MM.1S (cell line): ENCODE results near the gene CCDC124.

Experiments used
- DNase-seq: peaks from one replicate; pipeline ENCODE4 v3.0.0-alpha.2; 2015
- H2AFZ ChIP-seq: fragments of 300-600 bp; sonication (generic); 2 replicates; pipeline ENCODE4 v1.6.0; 2016; ENCODE audit warnings: antibody characterized with exemption, low read length
- H3F3A ChIP-seq: fragments of 300-600 bp; sonication (generic); 2 replicates; pipeline ENCODE4 v1.6.1; 2016; ENCODE audit warnings: mild to moderate bottlenecking, antibody characterized with exemption, low read length, moderate library complexity, mixed read lengths; ENCODE audit not compliant: insufficient read depth
- H3K27ac ChIP-seq: fragments of 300-600 bp; sonication (generic); 2 replicates; pipeline ENCODE4 v1.5.1; 2016; ENCODE audit warnings: mild to moderate bottlenecking, low read length
- H3K27me3 ChIP-seq: fragments of 300-600 bp; sonication (generic); replicated peaks from 2 replicates; pipeline ENCODE4 v1.6.0; 2016; ENCODE audit warnings: low read length; ENCODE audit not compliant: insufficient read depth
- H3K36me3 ChIP-seq: fragments of 300-600 bp; sonication (generic); replicated peaks from 2 replicates; pipeline ENCODE4 v1.6.1; 2016; ENCODE audit warnings: mild to moderate bottlenecking, low read length, mixed read lengths; ENCODE audit not compliant: insufficient read depth
- H3K4me1 ChIP-seq: fragments of 300-600 bp; sonication (generic); 2 replicates; pipeline ENCODE4 v1.6.1; 2016; ENCODE audit warnings: low read length, mixed read lengths
- H3K4me2 ChIP-seq: fragments of 300-600 bp; sonication (generic); 2 replicates; pipeline ENCODE4 v1.6.0; 2016; ENCODE audit warnings: low read depth, low read length
- H3K4me3 ChIP-seq: fragments of 300-600 bp; sonication (generic); 2 replicates; pipeline ENCODE4 v1.5.1; 2016; ENCODE audit warnings: low read length, mixed read lengths
- H3K79me2 ChIP-seq: fragments of 300-600 bp; sonication (generic); 2 replicates; pipeline ENCODE4 v1.6.1; 2016; ENCODE audit warnings: mixed run types, low read length, mixed read lengths
- H3K9ac ChIP-seq: fragments of 300-600 bp; sonication (generic); 2 replicates; pipeline ENCODE4 v1.6.1; 2016; ENCODE audit warnings: low read length, mixed read lengths
- H3K9me2 ChIP-seq: fragments of 300-600 bp; sonication (generic); replicated peaks from 2 replicates; pipeline ENCODE4 v1.6.1; 2016; ENCODE audit warnings: mild to moderate bottlenecking, low read length, mixed read lengths; ENCODE audit not compliant: insufficient read depth
- H3K9me3 ChIP-seq: fragments of 300-600 bp; sonication (generic); replicated peaks from 2 replicates; pipeline ENCODE4 v1.6.1; 2016; ENCODE audit warnings: mild to moderate bottlenecking, low read length, mixed read lengths; ENCODE audit not compliant: insufficient read depth
- H4K20me1 ChIP-seq: fragments of 300-600 bp; sonication (generic); 2 replicates; pipeline ENCODE4 v1.6.1; 2016; ENCODE audit warnings: mild to moderate bottlenecking, low read length, moderate library complexity, mixed read lengths; ENCODE audit not compliant: insufficient read depth
- EZH2 ChIP-seq: fragments of 300-600 bp; sonication (generic); optimal IDR thresholded peaks from 2 replicates; pipeline ENCODE3; 2017; ENCODE audit warnings: low read depth, mild to moderate bottlenecking, antibody characterized with exemption, low read length, mixed read lengths
- EZH2phosphoT487 ChIP-seq: fragments of 300-600 bp; sonication (generic); IDR thresholded peaks from 2 replicates; pipeline ENCODE4 v1.6.1; 2018; ENCODE audit warnings: antibody characterized with exemption, low read length
- TF ChIP-seq, protein P1 (sequence below): fragments of 300-600 bp; sonication (generic); IDR thresholded peaks from 2 replicates; pipeline ENCODE4 v1.5.1; 2016; ENCODE audit warnings: antibody characterized with exemption, low read length, mixed read lengths

Gene CCDC124

DNA sequence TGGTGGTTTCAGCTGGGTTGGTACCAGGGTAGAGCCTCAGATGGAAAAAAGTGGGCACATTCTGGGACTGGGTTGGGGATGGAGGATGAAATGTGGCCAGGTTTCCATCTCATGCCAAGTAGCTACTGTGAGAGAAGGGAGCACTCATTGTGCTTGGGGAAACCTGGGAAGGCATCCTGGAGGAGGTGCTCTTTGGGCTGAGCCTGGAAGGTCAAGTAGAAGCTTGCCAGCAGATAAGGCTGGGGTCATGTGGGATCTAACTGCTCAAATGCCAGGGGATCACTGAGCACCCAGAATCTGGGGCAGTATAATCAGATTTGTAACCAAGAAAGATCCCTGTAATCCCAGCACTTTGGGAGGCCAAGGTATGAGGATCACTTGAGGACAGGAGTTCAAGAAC is 25.1 kb downstream of the CCDC124 start:
- Histone ChIP-seq H3K4me3 (no peak overlapping the region), H3K27me3 (peaks cover 77% of the 10 kb centered on the region), H3K9ac (no peak overlapping the region), H2AFZ (no peak overlapping the region), H3K9me3 (no peaks in the 10 kb centered on the region), H3K4me1 (no peaks in the 10 kb centered on the region), H3K27ac (no peak overlapping the region), H3K36me3 (no peaks in the 10 kb centered on the region), H3K9me2 (no peaks in the 10 kb centered on the region), H3K4me2 (no peak overlapping the region), H4K20me1 (no peaks in the 10 kb centered on the region), H3K79me2 (no peaks in the 10 kb centered on the region), H3F3A (no peaks in the 10 kb centered on the region)
- no peak for TF ChIP-seq EZH2phosphoT487
- TF ChIP-seq, protein P1, sequence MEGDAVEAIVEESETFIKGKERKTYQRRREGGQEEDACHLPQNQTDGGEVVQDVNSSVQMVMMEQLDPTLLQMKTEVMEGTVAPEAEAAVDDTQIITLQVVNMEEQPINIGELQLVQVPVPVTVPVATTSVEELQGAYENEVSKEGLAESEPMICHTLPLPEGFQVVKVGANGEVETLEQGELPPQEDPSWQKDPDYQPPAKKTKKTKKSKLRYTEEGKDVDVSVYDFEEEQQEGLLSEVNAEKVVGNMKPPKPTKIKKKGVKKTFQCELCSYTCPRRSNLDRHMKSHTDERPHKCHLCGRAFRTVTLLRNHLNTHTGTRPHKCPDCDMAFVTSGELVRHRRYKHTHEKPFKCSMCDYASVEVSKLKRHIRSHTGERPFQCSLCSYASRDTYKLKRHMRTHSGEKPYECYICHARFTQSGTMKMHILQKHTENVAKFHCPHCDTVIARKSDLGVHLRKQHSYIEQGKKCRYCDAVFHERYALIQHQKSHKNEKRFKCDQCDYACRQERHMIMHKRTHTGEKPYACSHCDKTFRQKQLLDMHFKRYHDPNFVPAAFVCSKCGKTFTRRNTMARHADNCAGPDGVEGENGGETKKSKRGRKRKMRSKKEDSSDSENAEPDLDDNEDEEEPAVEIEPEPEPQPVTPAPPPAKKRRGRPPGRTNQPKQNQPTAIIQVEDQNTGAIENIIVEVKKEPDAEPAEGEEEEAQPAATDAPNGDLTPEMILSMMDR = no peak
- TF ChIP-seq EZH2 = no peak
- DNase-seq = no peak

DNA sequence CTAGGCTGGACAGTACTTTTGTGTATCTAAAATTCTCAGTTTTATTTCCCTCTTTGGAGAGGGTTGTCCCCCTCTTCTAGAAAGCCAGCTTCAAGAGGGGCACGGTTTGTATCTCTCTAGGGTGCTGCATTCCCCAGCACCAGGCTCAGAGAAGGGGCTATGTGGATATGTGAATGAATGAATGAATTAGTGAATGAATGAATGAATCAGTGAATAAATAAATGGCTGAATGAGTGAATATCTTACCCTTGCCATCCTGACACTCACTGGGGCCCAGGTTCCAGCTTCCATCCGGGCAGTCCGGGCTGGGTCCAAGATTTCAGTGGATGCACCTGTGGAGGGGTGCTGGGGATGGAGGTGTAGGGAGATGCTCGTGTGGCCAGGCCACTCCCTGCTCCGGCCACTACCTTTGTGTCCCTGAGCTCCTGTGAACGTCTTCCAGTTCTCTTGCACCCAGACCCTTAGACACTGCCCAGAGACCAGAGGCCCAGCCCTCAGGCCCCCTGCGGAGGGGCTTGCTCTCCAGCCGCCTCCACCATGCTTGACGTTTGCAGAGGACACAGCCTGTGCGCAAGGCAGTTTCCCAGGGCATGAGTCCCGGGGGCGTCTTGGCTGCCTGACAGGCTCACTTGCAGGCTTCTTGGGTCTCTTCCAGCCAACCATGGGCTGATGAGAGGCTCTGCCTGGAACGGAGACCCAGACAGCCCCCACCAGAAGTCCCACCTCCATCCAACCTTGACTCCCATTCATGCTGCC is 31.3 kb downstream of the CCDC124 start:
- Histone ChIP-seq H3K4me1 (no peaks in the 10 kb centered on the region), H3K4me3 (no peak overlapping the region), H3K27ac (no peak overlapping the region), H3K27me3 (peaks cover 86% of the 10 kb centered on the region), H4K20me1 (no peaks in the 10 kb centered on the region), H3F3A (no peaks in the 10 kb centered on the region), H3K4me2 (no peak overlapping the region), H2AFZ (no peak overlapping the region), H3K36me3 (no peaks in the 10 kb centered on the region), H3K9me3 (no peaks in the 10 kb centered on the region), H3K9me2 (no peaks in the 10 kb centered on the region), H3K9ac (no peak overlapping the region), H3K79me2 (no peaks in the 10 kb centered on the region)
- no peak for TF ChIP-seq EZH2
- TF ChIP-seq, protein P1 = no peak
- no peak for TF ChIP-seq EZH2phosphoT487
- DNase-seq = no peak

DNA sequence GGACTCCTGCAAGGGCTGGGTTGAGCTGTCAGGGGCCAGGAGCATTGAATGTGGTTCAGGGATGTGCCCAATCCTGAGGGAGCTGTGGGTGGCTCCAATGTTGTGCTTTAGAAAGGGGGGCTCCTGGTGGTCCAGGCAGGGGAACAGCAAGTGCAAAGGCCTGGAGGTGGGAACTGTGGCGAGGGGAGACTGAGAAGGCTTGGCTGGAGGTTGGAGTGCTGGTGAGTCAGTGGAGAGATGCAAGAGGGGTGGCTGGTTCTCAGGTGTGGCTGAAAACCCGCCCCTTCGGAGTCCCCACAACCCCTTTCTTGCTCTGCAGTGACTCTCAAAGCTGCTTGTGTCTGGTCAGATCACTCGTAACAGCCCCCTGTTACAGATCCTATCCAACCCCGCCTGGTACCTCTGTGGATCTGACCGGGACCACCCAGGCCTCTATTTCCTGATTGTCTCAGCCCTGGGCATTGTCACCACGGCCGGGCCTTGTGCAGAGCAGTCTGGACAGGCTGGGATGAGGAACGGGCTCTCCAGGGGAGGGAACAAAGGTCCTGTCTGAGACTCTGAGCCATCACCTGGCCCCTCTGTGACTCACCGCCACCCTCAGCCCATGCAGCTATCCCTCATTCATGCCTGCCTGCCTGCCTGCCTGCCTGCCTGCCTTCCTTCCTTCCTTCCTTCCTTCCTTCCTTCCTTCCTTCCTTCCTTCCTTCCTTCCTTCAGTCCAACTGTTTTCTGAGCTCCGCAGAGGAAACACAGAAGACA is 32.7 kb downstream of the CCDC124 start:
- TF ChIP-seq EZH2phosphoT487 = no peak
- no peaks in the 10 kb centered on the region for H3F3A ChIP-seq
- H2AFZ ChIP-seq = no peak overlapping the region
- no peaks in the 10 kb centered on the region for H3K36me3 ChIP-seq
- no peak overlapping the region for H3K4me3 ChIP-seq
- no peak overlapping the region for H3K27ac ChIP-seq
- no peaks in the 10 kb centered on the region for H4K20me1 ChIP-seq
- no peak overlapping the region for H3K9ac ChIP-seq
- no peak for DNase-seq
- H3K79me2 ChIP-seq = no peaks in the 10 kb centered on the region
- H3K4me2 ChIP-seq = no peak overlapping the region
- no peaks in the 10 kb centered on the region for H3K9me3 ChIP-seq
- H3K4me1 ChIP-seq = no peaks in the 10 kb centered on the region
- H3K27me3 ChIP-seq = peaks cover 85% of the 10 kb centered on the region
- no peaks in the 10 kb centered on the region for H3K9me2 ChIP-seq

DNA sequence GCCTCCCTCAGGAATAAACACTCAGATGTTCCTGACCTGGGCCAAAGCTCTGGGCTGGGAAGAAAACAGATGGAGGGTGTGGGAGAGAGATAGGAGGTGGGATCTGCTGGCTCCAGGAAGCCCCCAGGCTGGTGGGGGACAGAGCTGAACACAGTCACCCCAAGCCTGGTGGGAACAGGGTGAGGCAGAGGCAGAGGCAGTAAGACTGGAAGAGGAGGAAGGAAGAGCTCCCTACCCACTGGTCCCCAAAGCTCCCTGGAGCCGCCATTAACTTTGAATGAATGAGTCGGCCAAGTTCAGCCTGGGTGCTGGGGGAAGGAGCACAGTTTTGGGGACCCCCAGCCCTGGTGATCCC is 33.3 kb downstream of the CCDC124 start:
- Histone ChIP-seq H3K4me1 (no peaks in the 10 kb centered on the region), H3K4me2 (no peak overlapping the region), H3K9me2 (no peaks in the 10 kb centered on the region), H3K9me3 (no peaks in the 10 kb centered on the region), H3K9ac (no peak overlapping the region), H2AFZ (no peak overlapping the region), H3F3A (no peaks in the 10 kb centered on the region), H4K20me1 (no peaks in the 10 kb centered on the region), H3K4me3 (no peak overlapping the region), H3K27ac (no peak overlapping the region), H3K27me3 (peaks cover 86% of the 10 kb centered on the region), H3K36me3 (no peaks in the 10 kb centered on the region), H3K79me2 (no peaks in the 10 kb centered on the region)
- no peak for DNase-seq
- TF ChIP-seq, protein P1 = no peak
- TF ChIP-seq EZH2 = no peak
- no peak for TF ChIP-seq EZH2phosphoT487
